Ovary (tissue), 3 donors: ENCODE data around the gene COL21A1.

Source experiments
- EP300 ChIP-seq: sonication (generic); formaldehyde crosslinking; IDR thresholded peaks from one replicate; pipeline ENCODE4 v1.6.1; 2017; ENCODE audit warnings: antibody characterized with exemption
- POLR2A ChIP-seq: fragments of 450-650 bp; IDR thresholded peaks from one replicate; pipeline ENCODE4 v1.6.1; 2017; ENCODE audit warnings: antibody characterized with exemption, mild to moderate bottlenecking, moderate library complexity
- TF ChIP-seq, protein P1 (sequence below), 3 donors: fragments of 450-650 bp in 2 of 3; fragments of 200-600 bp in 1 of 3; IDR thresholded peaks; one replicate each; pipeline versions ENCODE4 v1.5.1 to v1.8.0; 2016 to 2022; ENCODE audit warnings: antibody characterized with exemption in 3 of 3, mild to moderate bottlenecking in 1 of 3
- donor health status: DM: no; HTN: no; CAD: no.

DNA sequence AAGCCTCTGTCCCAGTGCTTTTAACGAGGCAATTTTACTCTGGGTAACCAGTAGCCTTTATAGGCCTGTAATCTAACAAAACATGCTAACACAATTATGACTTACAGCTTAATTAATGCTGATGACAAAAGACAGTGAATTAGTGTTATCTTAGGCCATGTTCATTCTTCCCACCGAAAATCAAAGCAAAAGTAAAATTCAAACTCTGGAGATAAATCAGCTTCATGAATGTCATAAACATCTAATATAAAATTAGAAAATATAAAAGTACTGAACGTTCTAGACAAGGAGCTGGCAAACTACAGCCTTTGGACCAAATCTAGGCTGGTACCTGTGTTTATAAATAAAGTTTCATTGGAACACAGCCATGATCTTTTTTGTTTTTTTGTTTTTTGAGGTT, 18.6 kb upstream of the COL21A1 start:
- TF ChIP-seq, protein P1, sequence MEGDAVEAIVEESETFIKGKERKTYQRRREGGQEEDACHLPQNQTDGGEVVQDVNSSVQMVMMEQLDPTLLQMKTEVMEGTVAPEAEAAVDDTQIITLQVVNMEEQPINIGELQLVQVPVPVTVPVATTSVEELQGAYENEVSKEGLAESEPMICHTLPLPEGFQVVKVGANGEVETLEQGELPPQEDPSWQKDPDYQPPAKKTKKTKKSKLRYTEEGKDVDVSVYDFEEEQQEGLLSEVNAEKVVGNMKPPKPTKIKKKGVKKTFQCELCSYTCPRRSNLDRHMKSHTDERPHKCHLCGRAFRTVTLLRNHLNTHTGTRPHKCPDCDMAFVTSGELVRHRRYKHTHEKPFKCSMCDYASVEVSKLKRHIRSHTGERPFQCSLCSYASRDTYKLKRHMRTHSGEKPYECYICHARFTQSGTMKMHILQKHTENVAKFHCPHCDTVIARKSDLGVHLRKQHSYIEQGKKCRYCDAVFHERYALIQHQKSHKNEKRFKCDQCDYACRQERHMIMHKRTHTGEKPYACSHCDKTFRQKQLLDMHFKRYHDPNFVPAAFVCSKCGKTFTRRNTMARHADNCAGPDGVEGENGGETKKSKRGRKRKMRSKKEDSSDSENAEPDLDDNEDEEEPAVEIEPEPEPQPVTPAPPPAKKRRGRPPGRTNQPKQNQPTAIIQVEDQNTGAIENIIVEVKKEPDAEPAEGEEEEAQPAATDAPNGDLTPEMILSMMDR (IDR thresholded peaks at IDR 0.05): no peak
- no peak for TF ChIP-seq POLR2A
- no peak for TF ChIP-seq EP300
